ENCODE results near the gene EXOSC7.
A peak's percentile ranks its signal among the peaks of the same experiment; 100 is the strongest.

The EXOSC7 gene

GRCh38 chr3:44960387-44961026, 15.5 kb upstream of the EXOSC7 start:
- peak; percentile 84 for DNase-seq (ENCODE audit: low read depth)
- no peak for TF ChIP-seq CTCF (conservative IDR thresholded peaks at IDR 0.05; ENCODE audit: control insufficient read depth, insufficient read depth, low read depth, low read length)
- no peak overlapping the region for H3K4me3 ChIP-seq (ENCODE audit: control insufficient read depth, low read depth, low read length)

- no peak for TF ChIP-seq CTCF (conservative IDR thresholded peaks at IDR 0.05; ENCODE audit: control insufficient read depth, insufficient read depth, low read depth, low read length)
- DNase-seq (ENCODE audit: low read depth): no peak
- H3K4me3 ChIP-seq (ENCODE audit: control insufficient read depth, low read depth, low read length): no peak overlapping the region
Observed at GRCh38 chr3:44961888-44962287, 14.2 kb upstream of the EXOSC7 start.

- TF ChIP-seq CTCF (conservative IDR thresholded peaks at IDR 0.05; ENCODE audit: control insufficient read depth, insufficient read depth, low read depth, low read length): no peak
- DNase-seq (ENCODE audit: low read depth): peak; percentile 26
- no peak overlapping the region for H3K4me3 ChIP-seq (ENCODE audit: control insufficient read depth, low read depth, low read length)
Observed at GRCh38 chr3:44962621-44963393, 13.2 kb upstream of the EXOSC7 start.

- no peak overlapping the region for H3K4me3 ChIP-seq (ENCODE audit: control insufficient read depth, low read depth, low read length)
- peak; percentile 13 for DNase-seq (ENCODE audit: low read depth)
- TF ChIP-seq CTCF (conservative IDR thresholded peaks at IDR 0.05; ENCODE audit: control insufficient read depth, insufficient read depth, low read depth, low read length): no peak
Observed at GRCh38 chr3:44963571-44964325, 12.3 kb upstream of the EXOSC7 start.

GRCh38 chr3:44965165-44965564, 10.9 kb upstream of the EXOSC7 start:
- no peak for DNase-seq (ENCODE audit: low read depth)
- no peak for TF ChIP-seq CTCF (conservative IDR thresholded peaks at IDR 0.05; ENCODE audit: control insufficient read depth, insufficient read depth, low read depth, low read length)
- H3K4me3 ChIP-seq (ENCODE audit: control insufficient read depth, low read depth, low read length): no peak overlapping the region

GRCh38 chr3:44966795-44967278, 9.2 kb upstream of the EXOSC7 start:
- DNase-seq (ENCODE audit: low read depth): no peak
- H3K4me3 ChIP-seq (ENCODE audit: control insufficient read depth, low read depth, low read length): no peak overlapping the region
- TF ChIP-seq CTCF (conservative IDR thresholded peaks at IDR 0.05; ENCODE audit: control insufficient read depth, insufficient read depth, low read depth, low read length): no peak
